Measurements from ENCODE around the gene SLCO2B1. TPM values are rescaled to one million over a fixed set of nuclear protein-coding genes. Genes with fewer than 3 reads are reported as not detected.

The SLCO2B1 gene
- total RNA-seq, 1 donor from 2014 or later, result not detected

GRCh38 chr11:75204012-75204674, 53.2 kb downstream of the SLCO2B1 start:
- no peak overlapping the region for H3K27ac Mint-ChIP-seq
- no peak overlapping the region for H3K4me3 Mint-ChIP-seq
- peaks cover 9% of the 10 kb centered on the region for H3K27me3 Mint-ChIP-seq (ENCODE audit: low read depth)
- no peak for TF ChIP-seq CTCF (IDR thresholded peaks at IDR 0.05; ENCODE audit: unreplicated experiment)
- no peaks in the 10 kb centered on the region for H3K4me1 Mint-ChIP-seq
- no peak for DNase-seq (ENCODE audit: low spot score in 2 of 2, unreplicated experiment in 2 of 2)
- H3K36me3 Mint-ChIP-seq, result no peaks in the 10 kb centered on the region
- H3K9me3 Mint-ChIP-seq, result no peaks in the 10 kb centered on the region

- DNase-seq (ENCODE audit: low spot score in 2 of 2, unreplicated experiment in 2 of 2), result peak; percentile 70 to 88
- Mint-ChIP-seq H3K36me3 (no peaks in the 10 kb centered on the region), H3K27me3 (ENCODE audit: low read depth) (peaks cover 9% of the 10 kb centered on the region)
Observed at GRCh38 chr11:75204685-75205563, 54.0 kb downstream of the SLCO2B1 start.

GRCh38 chr11:75205564-75206020, 54.7 kb downstream of the SLCO2B1 start:
- Mint-ChIP-seq H3K36me3 (no peaks in the 10 kb centered on the region), H3K4me3 (no peak overlapping the region), H3K4me1 (no peaks in the 10 kb centered on the region), H3K9me3 (no peaks in the 10 kb centered on the region), H3K27me3 (ENCODE audit: low read depth) (peaks cover 9% of the 10 kb centered on the region), H3K27ac (no peak overlapping the region)
- DNase-seq (ENCODE audit: low spot score in 2 of 2, unreplicated experiment in 2 of 2), result no peak
- no peak for TF ChIP-seq CTCF (IDR thresholded peaks at IDR 0.05; ENCODE audit: unreplicated experiment)

More at GRCh38 chr11:75204685-75205563, 54.0 kb downstream of the SLCO2B1 start:
- Mint-ChIP-seq H3K4me3 (no peak overlapping the region), H3K9me3 (no peaks in the 10 kb centered on the region), H3K4me1 (no peaks in the 10 kb centered on the region), H3K27ac (no peak overlapping the region)
- peak; percentile 90 for TF ChIP-seq CTCF (IDR thresholded peaks at IDR 0.05; ENCODE audit: unreplicated experiment)

GRCh38 chr11:75208446-75208845, 57.5 kb downstream of the SLCO2B1 start:
- H3K4me3 Mint-ChIP-seq, result no peak overlapping the region
- H3K27ac Mint-ChIP-seq, result no peak overlapping the region
- H3K4me1 Mint-ChIP-seq, result no peaks in the 10 kb centered on the region
- H3K27me3 Mint-ChIP-seq (ENCODE audit: low read depth), result peaks cover 18% of the 10 kb centered on the region
- no peaks in the 10 kb centered on the region for H3K9me3 Mint-ChIP-seq
- H3K36me3 Mint-ChIP-seq, result no peaks in the 10 kb centered on the region
- DNase-seq (ENCODE audit: low spot score in 2 of 2, unreplicated experiment in 2 of 2), result no peak
- TF ChIP-seq CTCF (IDR thresholded peaks at IDR 0.05; ENCODE audit: unreplicated experiment), result no peak

GRCh38 chr11:75212411-75212810, 61.5 kb downstream of the SLCO2B1 start:
- no peaks in the 10 kb centered on the region for H3K36me3 Mint-ChIP-seq
- no peak overlapping the region for H3K27ac Mint-ChIP-seq
- no peaks in the 10 kb centered on the region for H3K9me3 Mint-ChIP-seq
- no peak for TF ChIP-seq CTCF (IDR thresholded peaks at IDR 0.05; ENCODE audit: unreplicated experiment)
- DNase-seq (ENCODE audit: low spot score in 2 of 2, unreplicated experiment in 2 of 2), result no peak
- no peaks in the 10 kb centered on the region for H3K4me1 Mint-ChIP-seq
- H3K4me3 Mint-ChIP-seq, result no peak overlapping the region
- peaks cover 26% of the 10 kb centered on the region for H3K27me3 Mint-ChIP-seq (ENCODE audit: low read depth)

Measured in mesothelial cell of epicardium (in vitro differentiated cells).